Brain microvascular endothelial cell (primary cell): Measurements from ENCODE around the gene SCLT1.
"Not testable (repeated sequence)": the region's sequence is repeated elsewhere in the genome, so short reads cannot be mapped to it uniquely, and the experiment has no call there.

ENCODE experiments used
- DNase-seq: peaks from one replicate; pipeline ENCODE4 v3.0.0-alpha.2; 2020
- H3K27ac ChIP-seq: fragments of 250-450 bp; sonication (Bioruptor Pico); 2 replicates; pipeline ENCODE4 v1.5.1; 2020; ENCODE audit warnings: mild to moderate bottlenecking, moderate library complexity
- H3K27me3 ChIP-seq: fragments of 250-450 bp; sonication (Bioruptor Pico); replicated peaks from 2 replicates; pipeline ENCODE4 v1.5.1; 2020; ENCODE audit warnings: mild to moderate bottlenecking
- H3K36me3 ChIP-seq: fragments of 250-450 bp; sonication (Bioruptor Pico); replicated peaks from 2 replicates; pipeline ENCODE4 v1.5.1; 2020; ENCODE audit warnings: mild to moderate bottlenecking
- H3K4me3 ChIP-seq: 2 replicates; pipeline ENCODE4 v1.5.1; 2011; ENCODE audit warnings: low read depth, mild to moderate bottlenecking, control low read depth, low read length, moderate library complexity
- CTCF ChIP-seq: IDR thresholded peaks from 2 replicates; pipeline ENCODE4 v1.5.1; 2011; ENCODE audit warnings: low read depth, mild to moderate bottlenecking, moderate library complexity, low read length, control low read depth, inconsistent platforms; ENCODE audit errors: missing control alignments
- in situ Hi-C: cut with HindIII; loops from 2 replicates; pipeline ENCODE4 v1.10.0; 2017; ENCODE audit warnings: low sequenced_read_pairs, low pct_ligation_motif_present

SCLT1 gene

DNA sequence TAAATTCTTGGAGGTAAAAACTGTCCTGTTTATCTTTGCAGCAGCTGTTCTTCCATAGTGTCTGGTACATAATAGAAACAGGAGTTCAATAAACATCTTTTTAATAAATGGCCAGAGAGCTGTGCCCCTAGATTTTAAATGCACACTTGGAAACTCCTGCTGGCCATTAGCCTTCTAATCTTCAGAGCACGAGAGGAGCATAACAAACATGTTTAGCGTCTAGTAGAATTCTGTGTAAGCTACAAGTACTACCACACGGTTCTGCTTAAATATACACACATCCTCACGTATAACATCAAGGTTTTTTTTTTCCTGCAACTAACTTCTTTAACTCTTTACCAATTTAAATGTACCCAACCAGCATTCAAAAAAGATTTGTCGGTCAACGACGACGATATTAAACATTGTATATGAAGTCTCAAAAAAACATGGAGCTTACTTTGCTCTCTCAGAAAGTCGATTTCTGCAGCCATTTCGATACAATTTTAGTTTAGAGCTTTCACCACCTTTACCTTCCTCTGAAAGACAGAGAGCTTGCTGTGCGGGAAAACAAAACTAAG lies 628 bp downstream of the SCLT1 start:
- Histone ChIP-seq H3K4me3 (peak overlapping the region; percentile 87), H3K27me3 (no peaks in the 10 kb centered on the region), H3K36me3 (no peaks in the 10 kb centered on the region), H3K27ac (peak overlapping the region; percentile 83)
- in situ Hi-C loops = no loop called here
- TF ChIP-seq CTCF = peak; percentile 1
- peak; percentile 7 for DNase-seq

DNA sequence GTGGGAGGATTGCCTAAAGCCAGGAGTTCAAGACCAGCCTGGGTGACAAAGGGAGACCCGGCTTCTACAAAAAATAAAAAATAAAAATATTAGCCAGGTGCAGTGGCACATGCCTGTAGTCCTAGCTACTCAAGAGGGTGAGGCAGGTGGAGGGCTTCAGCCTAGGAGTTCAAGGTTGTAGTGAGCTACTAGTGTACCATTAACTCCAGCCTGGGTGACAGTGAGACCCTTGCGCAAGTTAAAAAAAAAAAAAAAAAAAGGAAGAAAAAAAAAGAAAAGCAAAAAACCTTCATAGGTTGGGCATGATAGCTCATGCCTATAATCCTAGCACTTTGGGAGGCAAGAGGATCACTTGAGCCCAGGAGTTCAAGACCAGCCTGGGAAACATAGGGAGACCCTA lies 5.8 kb downstream of the SCLT1 start:
- H3K4me3 ChIP-seq = no peak overlapping the region
- DNase-seq = no peak
- H3K27me3 ChIP-seq = no peaks in the 10 kb centered on the region
- H3K27ac ChIP-seq = no peak overlapping the region
- TF ChIP-seq CTCF = no peak
- H3K36me3 ChIP-seq = no peaks in the 10 kb centered on the region
- in situ Hi-C loops = no loop called here

DNA sequence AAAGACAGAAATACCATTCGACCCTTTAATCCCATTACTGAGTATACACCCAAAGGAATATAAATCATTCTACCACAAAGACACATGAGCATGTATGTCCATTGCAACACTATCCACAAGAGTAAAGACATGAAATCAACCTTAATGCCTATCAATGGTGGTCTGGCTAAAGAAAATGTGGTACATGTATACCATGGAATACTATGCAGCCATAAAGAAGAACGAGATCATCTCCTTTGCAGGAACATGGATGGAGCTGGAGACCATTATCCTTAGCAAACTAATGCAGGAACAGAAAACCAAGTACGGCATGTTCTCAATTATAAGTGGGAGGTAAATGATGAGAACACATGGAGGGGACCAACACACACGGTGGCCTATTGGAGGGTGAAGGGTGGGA lies 7.9 kb downstream of the SCLT1 start:
- H3K36me3 ChIP-seq = peaks cover 4% of the 10 kb centered on the region
- no peak for DNase-seq
- TF ChIP-seq CTCF = no peak
- H3K27me3 ChIP-seq = no peaks in the 10 kb centered on the region
- H3K27ac ChIP-seq = no peak overlapping the region
- in situ Hi-C loops = no loop called here
- no peak overlapping the region for H3K4me3 ChIP-seq

DNA sequence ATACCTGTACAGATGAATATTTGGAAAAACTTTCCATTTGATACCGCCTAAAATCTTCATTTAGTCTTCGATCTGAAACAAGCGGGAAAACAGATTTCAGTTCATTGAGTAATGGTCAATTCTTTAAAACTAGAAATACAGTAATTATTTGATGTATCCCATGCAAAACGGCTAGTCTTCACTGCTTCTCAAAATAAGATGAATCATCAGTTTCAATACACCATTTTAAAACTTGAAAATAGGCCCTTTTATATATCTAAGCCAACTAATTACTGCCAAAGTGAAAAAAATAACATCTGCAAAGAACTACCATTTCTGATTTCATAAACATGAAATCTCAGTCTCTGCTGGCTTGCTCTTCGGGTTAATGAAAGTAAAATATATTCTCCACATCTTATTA lies 11.0 kb downstream of the SCLT1 start:
- Histone ChIP-seq H3K4me3 (no peak overlapping the region), H3K36me3 (peaks cover 10% of the 10 kb centered on the region), H3K27ac (no peak overlapping the region), H3K27me3 (no peaks in the 10 kb centered on the region)
- no peak for DNase-seq
- no peak for TF ChIP-seq CTCF
- in situ Hi-C loops = no loop called here

DNA sequence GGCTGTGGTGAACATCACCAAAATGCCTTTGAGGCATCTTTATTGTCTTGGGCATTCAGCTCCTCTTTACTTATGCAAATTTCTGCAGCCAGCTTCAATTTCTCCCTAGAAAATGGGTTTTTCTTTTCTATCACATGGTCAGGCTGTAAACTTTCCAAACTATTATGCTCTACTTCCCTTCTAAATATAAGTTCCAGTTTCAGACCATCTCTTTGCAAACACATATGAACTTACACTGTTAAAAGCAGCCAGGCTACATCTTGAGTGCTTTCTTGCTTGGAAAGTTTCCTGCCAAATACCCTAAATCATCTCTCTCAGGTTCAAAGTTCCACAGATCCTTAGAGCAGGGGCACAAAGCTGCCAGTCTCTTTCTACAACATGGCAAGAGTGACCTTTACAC lies 13.2 kb downstream of the SCLT1 start:
- Histone ChIP-seq H3K4me3 (no peak overlapping the region), H3K36me3 (peaks cover 10% of the 10 kb centered on the region), H3K27me3 (no peaks in the 10 kb centered on the region), H3K27ac (no peak overlapping the region)
- TF ChIP-seq CTCF = no peak
- DNase-seq = no peak
- in situ Hi-C loops = no loop called here

DNA sequence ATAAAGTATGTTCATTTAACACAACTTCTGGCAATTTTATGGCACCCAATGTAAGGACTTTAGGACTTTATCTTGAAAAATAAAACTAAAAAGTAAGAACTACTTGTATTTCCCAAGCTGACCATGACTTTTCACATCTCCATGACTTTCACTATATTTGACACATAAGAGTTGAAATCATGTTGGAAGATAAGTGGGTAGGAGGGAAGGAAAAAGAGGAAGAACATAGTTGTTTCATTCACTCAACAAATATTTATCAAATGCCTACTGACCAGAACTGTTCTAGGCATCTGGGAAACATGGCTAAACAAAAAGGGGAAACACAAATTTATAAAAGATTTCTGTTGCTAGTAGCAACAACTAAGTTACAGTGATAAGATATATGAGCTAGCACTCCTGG lies 16.0 kb downstream of the SCLT1 start:
- peaks cover 10% of the 10 kb centered on the region for H3K36me3 ChIP-seq
- no peaks in the 10 kb centered on the region for H3K27me3 ChIP-seq
- DNase-seq = no peak
- H3K27ac ChIP-seq = no peak overlapping the region
- TF ChIP-seq CTCF = no peak
- in situ Hi-C loops = no loop called here
- H3K4me3 ChIP-seq = no peak overlapping the region

- in situ Hi-C loops, H3K27me3 ChIP-seq, H3K27ac ChIP-seq, DNase-seq, H3K4me3 ChIP-seq, H3K36me3 ChIP-seq: not testable (repeated sequence)
Measured at GRCh38 chr4:129069537-129069936, 23.8 kb downstream of the SCLT1 start.
